ENCODE measurements around the gene ADRA2B.

- no peak for TF ChIP-seq CTCF (conservative IDR thresholded peaks at IDR 0.05)
- TF ChIP-seq ZFX (IDR thresholded peaks at IDR 0.05), result no peak
These were observed 3.8 kb upstream of the ADRA2B start for GRCh38 chr2:96120091-96120720.

Data from C4-2B (cell line).